ENCODE measurements around the gene ITPR3.

Gene ITPR3

DNA sequence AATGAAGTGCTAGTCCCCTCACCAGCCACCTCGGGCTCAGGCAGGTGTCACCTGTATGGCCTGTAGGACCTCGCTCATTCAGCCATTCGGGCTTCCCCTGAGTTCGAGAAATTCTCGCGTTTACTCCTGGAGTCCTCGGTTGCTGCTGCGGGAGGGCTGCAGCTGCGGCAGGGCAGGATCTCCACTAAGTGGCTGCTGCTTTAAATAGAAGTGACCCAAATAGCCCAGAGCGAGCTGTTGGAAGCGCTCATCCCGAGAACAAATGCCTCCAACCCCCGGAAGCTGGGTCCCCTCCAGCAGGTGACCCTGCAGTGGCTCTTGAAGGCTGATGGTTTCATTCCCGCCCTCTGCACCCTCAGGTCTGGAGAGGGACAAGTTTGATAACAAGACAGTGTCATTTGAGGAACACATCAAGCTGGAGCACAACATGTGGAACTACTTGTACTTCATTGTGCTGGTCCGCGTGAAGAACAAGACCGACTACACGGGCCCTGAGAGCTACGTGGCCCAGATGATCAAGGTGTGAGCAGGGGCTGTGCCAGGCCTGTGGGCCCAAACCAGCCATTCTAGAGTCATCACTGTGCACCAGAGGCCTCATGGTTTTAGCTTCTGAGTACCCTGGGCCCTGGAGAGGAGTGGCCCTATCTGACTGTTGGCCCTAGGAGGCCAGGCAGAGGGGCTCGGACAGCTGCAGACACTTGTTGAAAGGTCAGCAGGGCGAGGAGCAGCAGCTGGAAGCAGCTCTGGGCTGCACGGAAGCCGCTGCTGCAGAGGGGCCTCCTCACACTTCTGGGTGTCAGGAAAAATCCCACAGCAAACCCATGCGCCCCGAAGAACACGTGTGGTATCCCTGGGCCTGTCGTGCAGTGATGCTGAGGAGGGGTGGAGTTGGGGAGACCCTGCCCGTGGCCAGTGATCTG lies 72.3 kb downstream of the ITPR3 start:
- no peaks in the 10 kb centered on the region for H3K27me3 ChIP-seq (replicated peaks; ENCODE audit: control insufficient read depth, insufficient read depth, low read length)
- H3K4me3 ChIP-seq (replicated peaks; ENCODE audit: low read depth, low read length) = no peak overlapping the region
- DNase-seq (ENCODE audit: extremely low read depth, insufficient read length) = no peak
- no peak for TF ChIP-seq CTCF (IDR thresholded peaks at IDR 0.05; ENCODE audit: insufficient read depth, low read length, poor library complexity, severe bottlenecking)
- H3K36me3 ChIP-seq (ENCODE audit: control insufficient read depth, insufficient read depth, low read length) = peaks cover 56% of the 10 kb centered on the region

DNA sequence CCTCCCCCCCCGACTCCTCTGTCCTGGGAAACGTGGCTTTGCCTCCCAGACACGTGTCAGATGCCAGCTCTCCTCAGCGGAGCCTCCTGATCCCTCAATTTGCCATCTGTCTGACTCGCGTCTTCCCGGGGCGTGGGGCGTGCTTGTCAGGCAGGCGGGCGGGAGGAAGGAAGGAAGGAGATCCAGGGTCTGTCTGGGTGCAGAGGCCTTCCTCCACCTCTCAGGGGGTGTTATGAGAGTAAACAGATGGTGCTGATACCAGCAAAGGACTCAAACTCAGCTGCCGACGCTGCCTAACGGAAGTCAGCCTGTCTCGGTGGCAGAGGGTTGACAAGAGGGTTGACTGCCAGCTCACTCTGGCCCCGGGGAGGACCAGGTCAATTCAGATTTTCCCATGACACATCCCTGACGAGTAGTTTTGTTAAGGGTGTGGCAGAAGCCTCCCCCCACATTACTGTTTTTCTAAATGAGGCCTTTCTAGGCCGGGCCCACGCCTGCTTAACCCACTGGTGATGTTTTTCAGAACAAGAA lies 73.3 kb downstream of the ITPR3 start:
- H3K27me3 ChIP-seq (replicated peaks; ENCODE audit: control insufficient read depth, insufficient read depth, low read length) = no peaks in the 10 kb centered on the region
- H3K36me3 ChIP-seq (ENCODE audit: control insufficient read depth, insufficient read depth, low read length) = peaks cover 50% of the 10 kb centered on the region
- H3K4me3 ChIP-seq (replicated peaks; ENCODE audit: low read depth, low read length) = no peak overlapping the region
- TF ChIP-seq CTCF (IDR thresholded peaks at IDR 0.05; ENCODE audit: insufficient read depth, low read length, poor library complexity, severe bottlenecking) = no peak
- DNase-seq (ENCODE audit: extremely low read depth, insufficient read length) = no peak

DNA sequence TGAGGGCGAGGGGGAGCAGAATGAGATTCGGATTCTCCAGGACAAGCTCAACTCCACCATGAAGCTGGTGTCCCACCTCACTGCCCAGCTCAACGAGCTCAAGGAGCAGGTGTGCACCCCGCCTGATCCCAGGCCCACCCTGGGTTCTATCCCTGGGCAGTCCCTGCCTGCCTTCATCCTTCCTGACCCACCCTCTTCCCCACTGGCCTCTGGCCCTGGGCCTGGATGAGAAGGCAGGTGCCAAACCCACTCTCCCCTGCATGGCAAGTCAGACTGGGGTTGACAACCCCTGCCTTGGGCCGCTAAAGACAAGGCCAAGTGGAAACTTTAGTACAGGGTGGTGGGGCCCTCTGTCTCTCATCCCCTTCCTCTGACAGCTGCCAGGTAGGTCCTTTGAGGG lies 73.9 kb downstream of the ITPR3 start:
- no peak for DNase-seq (ENCODE audit: extremely low read depth, insufficient read length)
- Histone ChIP-seq H3K27me3 (replicated peaks; ENCODE audit: control insufficient read depth, insufficient read depth, low read length) (no peaks in the 10 kb centered on the region), H3K36me3 (ENCODE audit: control insufficient read depth, insufficient read depth, low read length) (peaks cover 45% of the 10 kb centered on the region), H3K4me3 (replicated peaks; ENCODE audit: low read depth, low read length) (no peak overlapping the region)
- TF ChIP-seq CTCF (IDR thresholded peaks at IDR 0.05; ENCODE audit: insufficient read depth, low read length, poor library complexity, severe bottlenecking) = no peak

- no peaks in the 10 kb centered on the region for H3K27me3 ChIP-seq (replicated peaks; ENCODE audit: control insufficient read depth, insufficient read depth, low read length)
- peaks cover 42% of the 10 kb centered on the region for H3K36me3 ChIP-seq (ENCODE audit: control insufficient read depth, insufficient read depth, low read length)
- H3K4me3 ChIP-seq (replicated peaks; ENCODE audit: low read depth, low read length) = no peak overlapping the region
- no peak for TF ChIP-seq CTCF (IDR thresholded peaks at IDR 0.05; ENCODE audit: insufficient read depth, low read length, poor library complexity, severe bottlenecking)
- DNase-seq (ENCODE audit: extremely low read depth, insufficient read length) = no peak
Measured at GRCh38 chr6:33695451-33695887, 74.3 kb downstream of the ITPR3 start.

DNA sequence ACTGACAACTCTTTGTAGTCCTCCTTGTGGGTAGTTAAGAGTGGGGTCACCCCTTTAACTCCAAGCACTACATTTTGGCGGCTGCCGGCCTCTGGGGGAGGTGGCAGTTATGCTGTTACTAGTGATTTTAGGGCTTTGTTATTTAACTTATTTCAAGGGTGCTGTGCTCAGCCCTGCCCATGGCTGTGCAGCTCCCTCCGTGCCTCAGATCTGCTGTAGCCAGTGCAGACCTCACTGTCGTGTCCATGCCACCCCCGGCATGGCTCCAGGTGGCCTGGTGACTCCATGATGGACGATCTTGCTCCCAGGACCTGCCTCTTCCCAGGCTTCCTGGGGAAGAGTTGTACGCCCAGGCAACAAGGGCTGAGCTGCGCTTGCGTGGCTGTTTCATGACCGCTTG lies 75.0 kb downstream of the ITPR3 start:
- peaks cover 39% of the 10 kb centered on the region for H3K36me3 ChIP-seq (ENCODE audit: control insufficient read depth, insufficient read depth, low read length)
- H3K4me3 ChIP-seq (replicated peaks; ENCODE audit: low read depth, low read length) = no peak overlapping the region
- TF ChIP-seq CTCF (IDR thresholded peaks at IDR 0.05; ENCODE audit: insufficient read depth, low read length, poor library complexity, severe bottlenecking) = no peak
- H3K27me3 ChIP-seq (replicated peaks; ENCODE audit: control insufficient read depth, insufficient read depth, low read length) = no peaks in the 10 kb centered on the region
- no peak for DNase-seq (ENCODE audit: extremely low read depth, insufficient read length)

Measured in GM06990 (cell line).